VCaP (cell line): ENCODE data around the gene IRGQ.
A peak's percentile ranks its signal among the peaks of the same experiment; 100 is the strongest.

ENCODE experiments used
- H3K27ac ChIP-seq: fragments of 450-650 bp; 2 replicates; pipeline ENCODE4 v1.5.1; 2017
- TF ChIP-seq, protein P1 (sequence below): fragments of 450-650 bp; conservative IDR thresholded peaks from 2 replicates; pipeline ENCODE4 v1.5.1; 2017; ENCODE audit warnings: mild to moderate bottlenecking, moderate library complexity

IRGQ gene

DNA sequence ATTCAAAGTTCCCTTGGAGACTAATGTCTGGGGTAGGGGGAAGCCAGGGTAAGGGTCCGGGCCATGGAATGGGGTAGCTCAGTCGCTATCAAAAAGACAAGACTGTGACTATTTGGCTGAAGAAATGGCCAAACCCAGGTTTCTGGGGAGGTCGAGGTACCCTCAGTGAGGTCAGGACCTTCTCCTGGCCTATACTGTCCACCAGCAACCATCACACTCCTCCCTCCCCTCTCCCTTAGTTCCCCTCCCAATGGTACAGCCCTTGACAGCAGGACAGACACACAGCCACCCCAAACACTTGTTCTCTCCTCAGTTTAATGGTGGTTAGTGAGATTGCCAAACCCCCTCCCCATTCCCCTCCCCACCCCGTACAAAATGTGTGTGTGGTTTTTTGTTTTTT, 26.1 kb upstream of the IRGQ start:
- no peak overlapping the region for H3K27ac ChIP-seq
- TF ChIP-seq, protein P1, sequence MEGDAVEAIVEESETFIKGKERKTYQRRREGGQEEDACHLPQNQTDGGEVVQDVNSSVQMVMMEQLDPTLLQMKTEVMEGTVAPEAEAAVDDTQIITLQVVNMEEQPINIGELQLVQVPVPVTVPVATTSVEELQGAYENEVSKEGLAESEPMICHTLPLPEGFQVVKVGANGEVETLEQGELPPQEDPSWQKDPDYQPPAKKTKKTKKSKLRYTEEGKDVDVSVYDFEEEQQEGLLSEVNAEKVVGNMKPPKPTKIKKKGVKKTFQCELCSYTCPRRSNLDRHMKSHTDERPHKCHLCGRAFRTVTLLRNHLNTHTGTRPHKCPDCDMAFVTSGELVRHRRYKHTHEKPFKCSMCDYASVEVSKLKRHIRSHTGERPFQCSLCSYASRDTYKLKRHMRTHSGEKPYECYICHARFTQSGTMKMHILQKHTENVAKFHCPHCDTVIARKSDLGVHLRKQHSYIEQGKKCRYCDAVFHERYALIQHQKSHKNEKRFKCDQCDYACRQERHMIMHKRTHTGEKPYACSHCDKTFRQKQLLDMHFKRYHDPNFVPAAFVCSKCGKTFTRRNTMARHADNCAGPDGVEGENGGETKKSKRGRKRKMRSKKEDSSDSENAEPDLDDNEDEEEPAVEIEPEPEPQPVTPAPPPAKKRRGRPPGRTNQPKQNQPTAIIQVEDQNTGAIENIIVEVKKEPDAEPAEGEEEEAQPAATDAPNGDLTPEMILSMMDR = no peak

DNA sequence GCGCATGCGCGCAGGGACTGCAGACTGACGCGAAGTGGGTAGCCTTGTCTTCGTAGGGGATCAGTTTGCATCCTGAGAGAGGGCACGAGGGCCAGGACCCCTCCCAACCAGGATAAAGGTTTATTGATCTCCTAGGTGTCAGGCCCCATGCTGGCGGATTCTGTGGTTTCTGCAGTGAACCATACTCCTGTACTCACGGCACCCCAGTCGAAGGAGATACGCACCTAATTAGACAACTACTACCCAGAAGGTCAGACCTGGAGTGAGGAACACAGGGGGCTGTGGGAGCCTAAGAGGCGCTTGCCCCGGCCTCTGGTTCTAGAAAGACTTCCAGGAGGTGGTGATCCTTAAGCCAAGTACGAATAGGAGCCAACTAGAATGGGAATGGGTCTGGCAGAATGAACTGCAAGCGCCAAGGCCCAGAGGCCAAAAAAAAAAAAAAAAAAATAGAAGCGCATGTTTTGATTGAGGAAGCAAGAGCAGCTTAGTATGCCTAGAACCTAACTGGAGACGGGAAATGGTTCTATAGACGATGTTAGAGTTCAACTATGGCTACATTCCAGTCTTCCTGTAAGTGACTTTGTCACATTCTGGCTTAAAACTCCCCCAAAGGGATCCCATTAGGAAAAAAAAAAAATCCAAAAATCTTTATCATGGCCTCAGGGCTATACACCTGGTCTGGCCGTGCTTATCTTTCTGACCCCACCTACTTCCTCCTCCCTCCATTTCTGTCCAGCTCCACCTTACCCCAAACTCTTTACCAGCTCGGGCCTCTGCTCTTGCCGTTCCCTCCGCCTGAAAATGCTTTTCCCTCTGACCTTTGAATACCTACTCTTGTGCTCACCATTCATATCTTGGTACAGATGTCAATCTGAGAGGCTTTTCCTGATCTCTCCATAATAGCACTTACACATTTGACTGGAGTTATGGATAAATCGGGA, 24.4 kb upstream of the IRGQ start:
- TF ChIP-seq, protein P1 = no peak
- H3K27ac ChIP-seq = peak overlapping the region; percentile 98

DNA sequence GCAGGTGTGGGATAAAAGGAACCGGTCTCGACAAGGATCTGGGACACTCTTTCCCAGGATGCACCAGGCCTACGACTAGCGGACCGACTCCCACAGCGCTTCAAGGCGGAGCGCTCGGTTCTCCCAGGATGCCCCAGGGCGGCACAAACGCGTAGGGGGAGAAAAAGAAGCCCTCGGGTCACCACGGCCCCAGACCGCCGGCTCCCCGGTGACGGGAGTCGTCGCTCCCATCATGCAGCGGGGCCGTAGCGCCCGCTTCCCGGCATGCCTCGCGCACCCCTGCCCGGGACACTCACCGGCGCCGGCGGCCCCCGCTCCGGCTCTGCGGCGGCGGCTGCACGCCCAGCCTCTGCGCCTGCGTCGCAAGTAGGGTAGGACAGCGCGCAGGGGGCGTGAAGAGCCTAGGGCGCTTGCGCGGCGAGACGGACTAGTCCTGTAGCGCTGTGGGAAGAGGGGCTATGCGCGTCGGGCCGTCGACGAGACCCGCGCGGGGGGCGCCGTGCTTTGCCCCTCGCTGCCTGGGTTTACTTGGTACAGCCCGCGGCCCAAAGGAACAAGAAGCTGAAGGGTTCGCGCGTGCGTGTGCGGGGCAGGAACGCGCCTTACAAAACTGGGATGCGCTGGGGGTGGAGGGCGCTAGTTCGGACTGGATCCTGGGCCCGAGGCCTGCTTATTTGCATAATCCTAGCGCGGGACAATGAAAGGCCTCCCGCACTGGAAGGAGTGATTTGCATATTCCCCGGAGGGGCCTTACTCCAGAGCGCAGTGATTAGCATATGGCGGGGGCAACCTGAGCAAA, 23.5 kb upstream of the IRGQ start, which contains the start of gene ZNF428:
ZNF428 (minus strand) TSS at position 368 of the 799 bp plus-strand sequence. CDS start 5,325 bp downstream, outside the sequence.
- H3K27ac ChIP-seq = peak within 1 kb of the TSS; percentile 98
- TF ChIP-seq, protein P1 = no peak

- H3K27ac ChIP-seq = peak overlapping the region; percentile 98
- TF ChIP-seq, protein P1 = no peak
Observed at GRCh38 chr19:43618921-43619261, 23.0 kb upstream of the IRGQ start.

DNA sequence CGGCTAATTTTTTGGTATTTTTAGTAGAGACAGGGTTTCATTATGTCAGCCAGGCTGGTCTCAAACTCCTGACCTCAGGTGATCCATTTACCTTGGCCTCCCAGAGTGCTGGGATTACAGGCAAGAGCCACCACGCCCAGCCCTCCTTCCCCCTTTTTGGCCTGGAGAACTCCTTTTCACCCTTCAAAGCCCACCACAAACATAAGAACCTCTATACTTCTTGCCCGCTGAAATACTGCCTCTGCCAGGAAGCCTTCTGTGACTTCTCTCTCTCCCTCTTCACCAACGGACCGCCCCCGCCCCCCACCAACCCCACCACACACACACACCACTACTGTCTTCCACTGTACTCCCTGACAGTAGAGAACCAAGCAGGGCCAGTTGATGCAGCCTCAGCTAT, 21.0 kb upstream of the IRGQ start:
- TF ChIP-seq, protein P1 = no peak
- no peak overlapping the region for H3K27ac ChIP-seq

DNA sequence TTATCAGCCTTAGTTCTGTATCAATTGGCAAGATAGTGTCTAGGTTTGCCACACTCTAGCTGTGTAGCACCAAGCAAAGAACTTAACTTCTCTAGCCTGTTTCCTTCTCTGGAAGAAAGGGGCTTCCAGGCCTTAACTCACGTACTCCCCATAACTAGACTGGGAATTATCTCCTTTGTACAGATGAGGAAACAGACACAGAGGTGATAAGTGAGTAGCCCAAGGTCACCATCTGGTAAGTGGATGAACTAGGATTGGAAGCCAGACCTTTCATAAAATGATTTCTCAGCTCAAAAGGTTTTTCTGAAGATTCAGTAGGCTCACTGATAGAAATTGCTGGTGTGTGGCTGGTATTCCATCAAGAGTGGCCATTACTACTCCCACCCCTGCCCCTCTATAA, 20.4 kb upstream of the IRGQ start:
- TF ChIP-seq, protein P1 = no peak

GRCh38 chr19:43612374-43612773, 16.4 kb upstream of the IRGQ start:
- TF ChIP-seq, protein P1 = no peak
- H3K27ac ChIP-seq = no peak overlapping the region

More for the DNA sequence above, 20.4 kb upstream of the IRGQ start:
- no peak overlapping the region for H3K27ac ChIP-seq
